Body of pancreas (tissue), 4 donors: ENCODE data around the gene HSFX4. TPM values are rescaled to one million over a fixed set of nuclear protein-coding genes. Genes with fewer than 3 reads are reported as not detected.

Source experiments
- ATAC-seq: fragments of 150-250 bp; one replicate; pipeline ENCODE4 v1.9.1; 2016
- DNase-seq, 4 donors: peaks; one replicate each; pipeline ENCODE4 v3.0.0-alpha.2; 2019
- H3K27ac ChIP-seq, 4 donors: fragments of 200-600 bp; sonication (generic); 1 replicate in 3 of 4; 2 replicates in 1 of 4; pipeline versions ENCODE4 v1.5.1 to v1.6.1; 2016 to 2019; ENCODE audit warnings: mild to moderate bottlenecking in 1 of 4, mixed read lengths in 1 of 4, moderate library complexity in 1 of 4
- H3K27me3 ChIP-seq, 2 donors: fragments of 200-600 bp; sonication (generic); one replicate each; pipeline ENCODE4 v1.6.0; 2016; ENCODE audit warnings: mild to moderate bottlenecking in 1 of 2
- H3K36me3 ChIP-seq, 2 donors: fragments of 200-600 bp; sonication (generic); replicated peaks in 1 of 2; 2 replicates each; pipeline ENCODE4 v1.5.1; 2016; ENCODE audit warnings: low read depth in 2 of 2; ENCODE audit not compliant: insufficient read depth in 1 of 2
- H3K4me1 ChIP-seq: fragments of 200-600 bp; sonication (generic); one replicate; pipeline ENCODE4 v1.6.0; 2016
- H3K4me3 ChIP-seq, 2 donors: fragments of 200-600 bp; sonication (generic); 1 replicate in 1 of 2; 2 replicates in 1 of 2; pipeline ENCODE4 v1.5.1; 2016 to 2019
- H3K9me3 ChIP-seq, 3 donors: fragments of 200-600 bp; sonication (generic); 1 replicate in 2 of 3; 2 replicates in 1 of 3; pipeline ENCODE4 v1.5.1; 2016
- CTCF ChIP-seq, 7 experiments: fragments of 450-650 bp in 4 of 7; fragments of 200-600 bp in 3 of 7; sonication (generic) in 3 of 7; IDR thresholded peaks; one replicate each; pipeline ENCODE4 v1.5.1; 2016 to 2019; ENCODE audit warnings: antibody characterized with exemption in 7 of 7
- POLR2A ChIP-seq, 3 donors: fragments of 450-650 bp; IDR thresholded peaks; one replicate each; pipeline ENCODE4 v1.6.1; 2016; ENCODE audit warnings: antibody characterized with exemption in 3 of 3, mild to moderate bottlenecking in 2 of 3
- WGBS, 2 donors: methylation state at CpG; one replicate each; pipeline ENCODE4 v1.1.5; 2017; 5-methylcytosine and 5-hydroxymethylcytosine counted together
- intact Hi-C: fragments of 100-400 bp; cut with DNase I; formaldehyde crosslinking; loops from one replicate; pipeline ENCODE4 v1.15.1; 2023
- total RNA-seq, 2 donors: library from RNA; depleted of rRNA; stranded (reverse); fragments of >200 nt; gene quantifications; one replicate each; pipeline ENCODE4 v1.1.0, GENCODE V29; 2016

The HSFX4 gene
- total RNA-seq, 2 donors from 2014 or later, result not detected

- Histone ChIP-seq H3K27ac (peak overlapping the region in 1 of 4 donors; percentile 25), H3K4me1 (peaks cover 17% of the 10 kb centered on the region), H3K27me3 (no peaks in the 10 kb centered on the region), H3K36me3 (no peaks in the 10 kb centered on the region), H3K4me3 (no peak overlapping the region), H3K9me3 (no peaks in the 10 kb centered on the region)
- 21 to 51% methylated on average over 5 to 6 of the region's 6 CpGs for WGBS, 2 donors
- ATAC-seq (peak; percentile 64), DNase-seq (no peak)
- intact Hi-C loops, result no loop called here
- TF ChIP-seq POLR2A (IDR thresholded peaks at IDR 0.05) (no peak), CTCF (IDR thresholded peaks at IDR 0.05) (peak in 2 of 7 experiments; percentile 9 to 22)
Measured at GRCh38 chrX:149949743-149950436, 20.5 kb downstream of the HSFX4 start.

GRCh38 chrX:149950681-149951080 is 21.3 kb downstream of the HSFX4 start:
- WGBS, 2 donors, result 5 to 11% methylated on average over 1 of the region's 1 CpG
- Histone ChIP-seq H3K4me3 (no peak overlapping the region), H3K4me1 (peaks cover 11% of the 10 kb centered on the region), H3K36me3 (no peaks in the 10 kb centered on the region), H3K27ac (no peak overlapping the region), H3K27me3 (no peaks in the 10 kb centered on the region), H3K9me3 (no peaks in the 10 kb centered on the region)
- intact Hi-C loops, result no loop called here
- DNase-seq (peak in 2 of 4 donors; percentile 27 to 38), ATAC-seq (no peak)
- TF ChIP-seq CTCF (IDR thresholded peaks at IDR 0.05) (peak; percentile 16 to 51 (median 37)), POLR2A (IDR thresholded peaks at IDR 0.05) (no peak)

GRCh38 chrX:149961572-149961971 is 32.2 kb downstream of the HSFX4 start:
- no peaks in the 10 kb centered on the region for H3K9me3 ChIP-seq
- DNase-seq, result no peak
- no peak for TF ChIP-seq CTCF (IDR thresholded peaks at IDR 0.05)
- TF ChIP-seq POLR2A (IDR thresholded peaks at IDR 0.05), result no peak
- no peaks in the 10 kb centered on the region for H3K27me3 ChIP-seq
- intact Hi-C loops, result no loop called here
- ATAC-seq, result peak; percentile 24
- no peaks in the 10 kb centered on the region for H3K4me1 ChIP-seq
- H3K4me3 ChIP-seq, result no peak overlapping the region
- no peaks in the 10 kb centered on the region for H3K36me3 ChIP-seq
- 37 to 47% methylated on average over 2 of the region's 2 CpGs for WGBS, 2 donors
- peak overlapping the region in 1 of 4 donors; percentile 25 for H3K27ac ChIP-seq

- Histone ChIP-seq H3K27me3 (no peaks in the 10 kb centered on the region), H3K36me3 (no peaks in the 10 kb centered on the region), H3K27ac (no peak overlapping the region), H3K4me1 (no peaks in the 10 kb centered on the region), H3K9me3 (no peaks in the 10 kb centered on the region), H3K4me3 (no peak overlapping the region)
- no peak for DNase-seq
- TF ChIP-seq CTCF (IDR thresholded peaks at IDR 0.05) (no peak), POLR2A (IDR thresholded peaks at IDR 0.05) (no peak)
- intact Hi-C loops, result no loop called here
- ATAC-seq, result no peak
Measured at GRCh38 chrX:149962010-149962409, 32.6 kb downstream of the HSFX4 start.
